Uterus (tissue), 2 donors: ENCODE measurements around the gene CPED1.

Source experiments
- POLR2A ChIP-seq, 2 donors: fragments of 450-650 bp; IDR thresholded peaks; one replicate each; pipeline ENCODE4 v1.6.1; 2016; ENCODE audit warnings: antibody characterized with exemption in 2 of 2, mild to moderate bottlenecking in 1 of 2, moderate library complexity in 1 of 2
- TF ChIP-seq, protein P1 (sequence below), 4 experiments: fragments of 200-600 bp in 2 of 4; fragments of 450-650 bp in 2 of 4; sonication (generic) in 2 of 4; IDR thresholded peaks; one replicate each; pipeline ENCODE4 v1.5.1; 2016 to 2019; ENCODE audit warnings: antibody characterized with exemption in 4 of 4, mild to moderate bottlenecking in 2 of 4, moderate library complexity in 1 of 4

DNA sequence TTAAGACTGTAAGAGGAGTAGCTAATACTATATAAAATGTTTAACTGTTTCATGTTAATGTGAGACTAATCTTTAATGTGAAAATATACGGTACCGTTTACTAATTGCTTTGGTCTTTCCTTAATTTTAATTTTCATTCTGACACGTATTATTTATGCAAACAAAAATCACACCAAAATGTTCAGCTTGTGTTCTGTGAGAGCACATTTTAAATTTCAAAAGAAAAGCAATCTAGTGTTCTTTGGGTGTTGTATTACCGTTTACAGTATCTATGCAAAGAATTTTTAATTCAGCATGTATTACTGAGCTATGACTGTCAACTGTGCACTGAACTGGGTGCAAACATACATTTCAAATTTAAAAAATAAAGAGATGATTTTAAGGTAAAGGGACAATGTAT is 342.5 kb downstream of the CPED1 start:
- TF ChIP-seq, protein P1, sequence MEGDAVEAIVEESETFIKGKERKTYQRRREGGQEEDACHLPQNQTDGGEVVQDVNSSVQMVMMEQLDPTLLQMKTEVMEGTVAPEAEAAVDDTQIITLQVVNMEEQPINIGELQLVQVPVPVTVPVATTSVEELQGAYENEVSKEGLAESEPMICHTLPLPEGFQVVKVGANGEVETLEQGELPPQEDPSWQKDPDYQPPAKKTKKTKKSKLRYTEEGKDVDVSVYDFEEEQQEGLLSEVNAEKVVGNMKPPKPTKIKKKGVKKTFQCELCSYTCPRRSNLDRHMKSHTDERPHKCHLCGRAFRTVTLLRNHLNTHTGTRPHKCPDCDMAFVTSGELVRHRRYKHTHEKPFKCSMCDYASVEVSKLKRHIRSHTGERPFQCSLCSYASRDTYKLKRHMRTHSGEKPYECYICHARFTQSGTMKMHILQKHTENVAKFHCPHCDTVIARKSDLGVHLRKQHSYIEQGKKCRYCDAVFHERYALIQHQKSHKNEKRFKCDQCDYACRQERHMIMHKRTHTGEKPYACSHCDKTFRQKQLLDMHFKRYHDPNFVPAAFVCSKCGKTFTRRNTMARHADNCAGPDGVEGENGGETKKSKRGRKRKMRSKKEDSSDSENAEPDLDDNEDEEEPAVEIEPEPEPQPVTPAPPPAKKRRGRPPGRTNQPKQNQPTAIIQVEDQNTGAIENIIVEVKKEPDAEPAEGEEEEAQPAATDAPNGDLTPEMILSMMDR (IDR thresholded peaks at IDR 0.05): no peak
- no peak for TF ChIP-seq POLR2A (IDR thresholded peaks at IDR 0.05)
